ENCODE data around the gene ARL3.

Gene ARL3

GRCh38 chr10:102660888-102661657 is 53.1 kb downstream of the ARL3 start:
- TF ChIP-seq SNAI2 (CRISPR knock-in tag; IDR thresholded peaks at IDR 0.05): no peak
- TF ChIP-seq BACH2 (CRISPR knock-in tag; IDR thresholded peaks at IDR 0.05; ENCODE audit: borderline replicate concordance): no peak
- no peak for TF ChIP-seq CREB5 (CRISPR knock-in tag; IDR thresholded peaks at IDR 0.05; ENCODE audit: low read depth)
- TF ChIP-seq GLIS3 (CRISPR knock-in tag; IDR thresholded peaks at IDR 0.05): no peak
- ATAC-seq: peak; percentile 53

- TF ChIP-seq CSRNP3 (CRISPR knock-in tag; IDR thresholded peaks at IDR 0.05): no peak
- no peak for TF ChIP-seq TCF4 (CRISPR knock-in tag; IDR thresholded peaks at IDR 0.05; ENCODE audit: borderline replicate concordance)
- no peak for TF ChIP-seq CREB5 (CRISPR knock-in tag; IDR thresholded peaks at IDR 0.05; ENCODE audit: low read depth)
- no peak for TF ChIP-seq SNAI2 (CRISPR knock-in tag; IDR thresholded peaks at IDR 0.05)
- TF ChIP-seq ZC3H10 (CRISPR knock-in tag; IDR thresholded peaks at IDR 0.05): no peak
- no peak for TF ChIP-seq TSHZ2 (CRISPR knock-in tag; IDR thresholded peaks at IDR 0.05)
- no peak for TF ChIP-seq PATZ1 (CRISPR knock-in tag; IDR thresholded peaks at IDR 0.05; ENCODE audit: borderline replicate concordance)
- TF ChIP-seq ESRRG (CRISPR knock-in tag; IDR thresholded peaks at IDR 0.05): no peak
- no peak for TF ChIP-seq RARB (CRISPR knock-in tag; IDR thresholded peaks at IDR 0.05)
- no peak for TF ChIP-seq ZFP3 (CRISPR knock-in tag; IDR thresholded peaks at IDR 0.05)
- TF ChIP-seq BACH2 (CRISPR knock-in tag; IDR thresholded peaks at IDR 0.05; ENCODE audit: borderline replicate concordance): no peak
- no peak for TF ChIP-seq ARNTL (CRISPR knock-in tag; IDR thresholded peaks at IDR 0.05; ENCODE audit: borderline replicate concordance, low read depth)
- TF ChIP-seq ZNF565 (CRISPR knock-in tag; conservative IDR thresholded peaks at IDR 0.05; ENCODE audit: low read depth): no peak
- TF ChIP-seq ZNF70 (CRISPR knock-in tag; IDR thresholded peaks at IDR 0.05): no peak
- no peak for TF ChIP-seq ZNF8 (CRISPR knock-in tag; IDR thresholded peaks at IDR 0.05)
- no peak for TF ChIP-seq PPARA (CRISPR knock-in tag; IDR thresholded peaks at IDR 0.05; ENCODE audit: borderline replicate concordance)
- no peak for TF ChIP-seq ISL1 (CRISPR knock-in tag; IDR thresholded peaks at IDR 0.05)
- no peak for TF ChIP-seq GLIS3 (CRISPR knock-in tag; IDR thresholded peaks at IDR 0.05)
- TF ChIP-seq OSR1 (CRISPR knock-in tag; IDR thresholded peaks at IDR 0.05): no peak
- ATAC-seq: no peak
These were observed 55.4 kb downstream of the ARL3 start for GRCh38 chr10:102658802-102659201.

GRCh38 chr10:102657984-102658724 is 56.0 kb downstream of the ARL3 start:
- ATAC-seq: no peak
- TF ChIP-seq TSHZ2 (CRISPR knock-in tag; IDR thresholded peaks at IDR 0.05) (no peak), SNAI2 (CRISPR knock-in tag; IDR thresholded peaks at IDR 0.05) (no peak), OSR1 (CRISPR knock-in tag; IDR thresholded peaks at IDR 0.05) (no peak), ESRRG (CRISPR knock-in tag; IDR thresholded peaks at IDR 0.05) (no peak), CREB5 (CRISPR knock-in tag; IDR thresholded peaks at IDR 0.05; ENCODE audit: low read depth) (no peak), PATZ1 (CRISPR knock-in tag; IDR thresholded peaks at IDR 0.05; ENCODE audit: borderline replicate concordance) (no peak), GLIS3 (CRISPR knock-in tag; IDR thresholded peaks at IDR 0.05) (no peak), BACH2 (CRISPR knock-in tag; IDR thresholded peaks at IDR 0.05; ENCODE audit: borderline replicate concordance) (no peak)

Data from SK-N-SH treated with all-trans-retinoic acid at 6 μM for 48 hours (cell line).